Stromal cell of bone marrow (primary cell): Measurements from ENCODE around the gene NLGN4Y.

Experiments
- DNase-seq: peaks from one replicate; pipeline ENCODE4 v3.0.0-alpha.2; 2012; ENCODE audit warnings: low read depth

NLGN4Y gene

DNA sequence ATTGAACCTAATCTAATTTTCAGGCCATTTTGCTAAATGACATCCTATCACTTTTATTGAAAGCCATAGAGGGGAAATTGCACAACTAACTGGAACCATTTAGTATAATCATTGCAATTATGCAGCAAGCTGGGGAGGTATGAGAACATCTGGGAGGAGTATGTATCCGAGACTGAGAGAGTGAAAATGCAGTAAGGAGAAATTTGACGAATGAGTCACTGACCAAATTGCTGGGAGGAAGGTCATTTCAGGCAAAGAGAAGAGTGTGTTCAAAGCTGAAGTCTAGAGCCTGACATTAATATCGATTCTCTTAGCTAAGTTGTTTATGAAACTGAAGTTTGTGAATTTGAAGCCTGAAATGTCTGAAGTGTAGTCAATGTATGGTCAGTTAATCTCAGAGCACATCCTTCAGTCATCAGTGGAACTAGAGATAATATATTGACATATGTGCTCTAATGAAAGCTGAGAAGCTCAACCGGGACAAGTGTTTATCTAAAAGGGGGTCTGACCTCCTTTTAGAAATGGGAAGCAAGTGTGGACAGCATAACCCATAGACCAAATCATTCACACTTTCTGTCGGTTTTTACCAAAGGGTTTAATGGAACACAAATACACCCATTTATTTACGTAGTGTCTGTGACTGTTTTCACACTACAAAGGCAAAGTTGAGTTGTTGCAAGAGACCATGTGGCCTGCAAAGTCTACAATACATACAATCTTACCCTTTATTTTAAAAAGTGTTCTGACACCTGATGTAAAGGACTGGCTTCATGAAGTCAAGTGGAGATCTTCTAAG lies 120.0 kb downstream of the NLGN4Y start:
- peak; percentile 28 for DNase-seq

DNA sequence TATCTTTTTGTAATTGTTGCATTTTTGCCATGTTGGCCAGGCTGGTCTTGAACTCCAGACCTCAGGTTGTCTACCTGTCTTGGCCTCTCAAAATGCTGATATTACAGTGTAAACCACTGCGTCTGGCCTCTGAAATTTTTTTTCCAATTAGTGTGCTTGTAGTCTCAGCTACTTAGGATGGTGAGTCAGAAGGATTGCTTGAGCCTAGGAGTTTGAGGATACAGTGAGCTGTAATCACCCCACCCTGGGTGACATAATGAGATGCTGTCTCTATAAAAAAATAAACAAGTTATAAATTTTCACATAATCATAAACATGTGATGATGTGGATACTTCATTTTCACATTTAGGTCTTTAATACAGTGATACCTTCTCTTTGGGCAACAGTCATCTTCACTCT lies 154.9 kb downstream of the NLGN4Y start:
- no peak for DNase-seq

DNA sequence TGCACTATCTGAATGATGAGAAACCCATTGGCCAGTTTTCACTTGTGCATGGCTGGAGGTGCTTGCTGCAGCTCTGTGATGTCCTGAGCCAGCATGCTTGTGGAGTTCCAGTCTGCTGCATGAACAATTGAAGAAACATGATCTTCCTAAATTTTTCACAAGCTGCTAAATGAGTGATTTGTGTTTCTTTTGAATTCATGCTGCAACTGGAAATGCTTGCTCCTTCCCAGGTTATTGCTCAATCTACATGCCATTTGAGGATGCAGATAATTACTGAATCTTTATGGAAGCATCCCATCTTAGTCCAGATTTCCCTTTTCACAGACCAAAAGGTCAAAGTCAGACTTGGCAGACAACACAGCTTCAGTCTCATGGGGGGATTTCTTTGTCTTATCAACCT lies 170.2 kb downstream of the NLGN4Y start:
- no peak for DNase-seq

DNA sequence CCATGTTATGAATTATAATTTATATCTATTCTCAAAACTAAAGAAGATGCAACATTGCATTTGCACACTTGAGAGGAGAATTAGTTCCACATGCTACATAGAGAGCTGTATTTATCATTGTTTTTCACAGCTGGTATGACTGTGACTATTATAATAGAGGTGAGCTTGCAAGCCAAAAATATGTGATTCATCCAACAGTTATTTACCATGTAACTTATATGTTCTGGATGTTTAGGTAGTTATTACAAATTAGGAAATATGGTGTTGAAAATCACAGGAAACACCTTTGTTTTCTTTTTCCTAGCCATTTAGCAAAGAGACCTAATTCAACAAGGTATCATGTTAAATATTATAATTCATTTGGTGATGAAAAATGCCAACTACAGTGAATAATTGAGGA lies 183.8 kb downstream of the NLGN4Y start:
- DNase-seq: no peak

DNA sequence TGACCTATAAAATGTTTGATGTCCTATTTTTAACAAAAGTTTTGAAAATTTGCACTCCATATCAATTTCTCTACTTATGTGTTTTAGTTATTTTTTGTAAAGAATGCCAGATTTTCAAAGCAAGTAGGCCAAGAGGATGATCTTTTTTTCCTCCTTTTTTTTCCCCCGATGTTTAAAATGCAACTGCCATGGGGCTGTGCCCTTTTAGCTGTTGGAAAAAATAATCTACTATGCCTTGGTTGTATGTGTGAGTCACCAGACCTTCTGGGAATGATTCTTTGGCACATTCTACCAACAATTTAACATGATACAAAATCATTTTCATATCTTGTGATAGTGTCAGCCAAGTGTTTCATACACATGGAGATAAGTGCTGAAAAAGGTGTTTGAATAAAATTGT lies 217.3 kb downstream of the NLGN4Y start:
- DNase-seq: peak; percentile 5

DNA sequence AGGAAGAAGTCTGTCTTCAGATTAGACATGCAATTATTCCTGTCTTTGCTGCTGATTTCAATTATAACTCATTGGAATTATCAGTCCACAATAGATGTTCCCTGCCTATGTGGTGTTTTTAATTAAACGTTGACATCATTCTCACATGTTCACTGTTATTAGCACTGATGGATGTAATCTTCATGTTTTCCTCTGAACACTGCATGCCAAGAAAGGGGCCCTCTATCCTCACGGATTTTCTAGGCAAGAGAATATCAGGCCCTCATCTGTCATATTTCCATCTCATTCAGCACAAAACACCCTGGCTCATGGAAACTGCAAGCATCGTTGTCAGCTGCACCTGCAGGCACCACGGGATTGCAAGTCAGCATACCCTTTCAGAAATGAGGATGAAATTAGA lies 224.0 kb downstream of the NLGN4Y start:
- DNase-seq: no peak

DNA sequence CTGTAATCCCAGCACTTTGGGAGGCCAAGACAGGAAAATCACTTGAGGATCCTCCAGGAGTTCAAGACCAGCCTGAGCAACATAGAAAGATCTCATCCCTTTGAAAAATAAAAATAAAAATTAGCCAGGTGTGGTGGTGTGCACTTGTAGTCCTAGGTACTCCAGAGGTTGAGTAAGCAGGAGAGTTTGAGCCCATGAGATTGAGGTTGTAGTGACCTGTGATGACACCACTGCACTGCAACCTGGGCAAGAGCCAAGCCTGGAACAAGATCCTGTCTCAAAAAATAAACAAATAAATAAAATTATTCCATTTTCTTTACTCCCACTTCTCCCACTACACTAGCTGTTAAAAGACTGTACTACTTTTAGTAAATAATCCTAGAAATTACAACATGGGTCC lies 231.2 kb downstream of the NLGN4Y start:
- DNase-seq: no peak

DNA sequence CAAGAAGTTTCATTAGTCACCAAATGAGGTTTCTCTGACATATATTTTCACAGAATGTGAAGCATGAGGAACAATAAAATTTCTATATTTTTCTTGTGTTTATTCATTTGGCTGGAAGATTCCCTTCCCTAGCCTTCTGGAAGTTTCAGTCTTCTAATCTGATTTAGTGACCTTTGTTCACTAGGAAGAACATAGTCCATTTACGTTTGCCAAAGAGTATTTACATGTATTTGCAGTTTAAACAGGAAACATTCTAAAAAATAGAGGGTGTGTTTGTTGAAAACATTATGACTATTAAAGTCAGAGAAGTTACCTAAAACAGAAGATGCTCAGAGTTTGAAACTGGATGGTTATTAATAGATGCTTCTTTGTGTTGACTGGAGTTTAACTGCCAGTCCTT lies 238.6 kb downstream of the NLGN4Y start:
- DNase-seq: no peak

DNA sequence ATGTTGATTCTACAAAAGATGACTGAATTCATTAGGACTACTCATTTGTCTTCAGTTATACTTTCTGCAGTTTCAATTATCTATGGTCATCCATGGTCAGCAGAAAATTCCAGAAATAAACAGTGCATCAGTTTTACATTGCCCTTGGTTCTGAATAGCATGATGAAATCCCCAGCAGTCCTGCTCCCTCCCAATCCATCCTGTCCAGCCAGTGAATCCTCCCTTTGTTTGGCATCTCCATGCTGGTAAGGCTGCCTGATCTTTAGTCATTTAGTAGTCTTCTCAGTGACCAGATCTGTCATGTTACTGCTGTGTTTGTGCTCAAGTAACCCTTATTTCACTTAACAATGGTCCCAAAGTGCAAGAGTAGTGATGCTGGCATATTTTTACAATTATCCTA lies 239.3 kb downstream of the NLGN4Y start:
- DNase-seq: no peak

DNA sequence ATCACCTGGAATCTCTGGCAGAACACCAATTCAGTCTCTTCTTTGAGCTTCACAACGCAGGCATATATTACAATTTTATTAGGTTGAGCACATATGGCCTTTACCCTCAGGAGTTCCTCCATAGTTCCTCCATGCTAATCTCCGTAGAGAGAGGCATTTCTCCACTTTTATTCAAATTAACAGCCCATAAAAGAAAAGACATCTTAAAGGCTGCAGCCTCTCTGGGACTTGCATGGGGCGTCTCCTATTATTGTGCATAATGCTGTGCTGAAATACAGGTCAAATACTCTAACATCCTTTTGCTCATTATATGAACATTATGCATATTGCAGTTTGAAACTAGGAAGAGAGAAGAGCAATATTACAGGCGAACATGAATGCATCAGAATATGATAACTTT lies 253.9 kb downstream of the NLGN4Y start:
- DNase-seq: no peak

DNA sequence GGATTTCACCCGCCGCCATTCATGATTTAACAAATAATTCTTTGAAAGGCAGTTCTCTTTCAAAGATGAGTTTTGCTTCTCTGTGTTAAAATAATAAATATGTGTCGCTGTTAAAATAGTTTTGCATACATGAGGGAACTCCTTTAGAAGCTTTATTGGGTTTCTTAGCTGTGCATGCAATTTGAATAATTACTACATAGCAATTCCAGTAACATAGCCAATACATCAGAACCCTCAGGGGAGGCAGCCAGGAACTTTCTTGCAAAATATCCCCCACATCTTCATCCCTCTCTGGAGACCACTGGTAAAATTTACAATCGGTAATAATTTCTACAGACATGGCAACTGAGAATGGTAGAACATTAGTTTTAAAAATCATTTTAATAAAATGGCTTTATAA lies 268.8 kb downstream of the NLGN4Y start:
- no peak for DNase-seq

DNA sequence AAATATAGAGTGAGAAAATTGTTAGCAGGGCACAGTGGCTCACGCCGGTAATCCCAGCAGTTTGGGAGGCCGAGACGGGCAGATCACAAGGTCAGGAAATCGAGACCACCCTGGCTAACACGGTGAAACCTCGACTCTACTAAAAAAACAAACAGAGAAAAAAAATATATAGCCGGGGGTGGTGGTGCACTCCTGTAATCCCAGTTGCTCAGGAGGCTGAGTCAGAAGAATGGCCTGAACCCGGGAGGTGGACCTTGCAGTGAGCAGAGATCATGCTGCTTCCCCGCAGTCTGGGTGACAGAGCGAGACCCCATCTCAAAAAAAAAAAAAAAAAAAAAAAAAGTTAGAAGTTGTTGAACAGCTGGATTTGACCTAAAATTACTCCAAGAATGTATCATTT lies 269.3 kb downstream of the NLGN4Y start:
- DNase-seq: no peak

DNA sequence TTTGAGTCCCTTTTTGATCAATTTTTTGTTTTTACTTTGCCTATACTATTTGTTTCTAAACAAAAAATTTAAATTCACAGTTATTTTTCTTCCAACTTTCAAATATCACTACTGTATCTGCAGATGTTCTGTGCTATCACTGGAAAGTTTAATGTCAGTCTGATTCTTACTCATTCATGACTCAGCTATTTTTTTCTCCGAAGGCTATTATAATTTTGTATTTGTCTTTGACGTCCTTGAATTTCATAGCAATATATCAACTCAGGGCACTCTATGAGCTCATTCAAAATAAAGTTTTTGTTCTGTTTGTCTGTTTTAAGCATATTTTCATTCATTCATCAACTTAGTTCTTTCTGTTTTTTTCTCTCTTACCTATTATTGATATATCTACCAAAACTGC lies 273.7 kb downstream of the NLGN4Y start:
- DNase-seq: no peak

DNA sequence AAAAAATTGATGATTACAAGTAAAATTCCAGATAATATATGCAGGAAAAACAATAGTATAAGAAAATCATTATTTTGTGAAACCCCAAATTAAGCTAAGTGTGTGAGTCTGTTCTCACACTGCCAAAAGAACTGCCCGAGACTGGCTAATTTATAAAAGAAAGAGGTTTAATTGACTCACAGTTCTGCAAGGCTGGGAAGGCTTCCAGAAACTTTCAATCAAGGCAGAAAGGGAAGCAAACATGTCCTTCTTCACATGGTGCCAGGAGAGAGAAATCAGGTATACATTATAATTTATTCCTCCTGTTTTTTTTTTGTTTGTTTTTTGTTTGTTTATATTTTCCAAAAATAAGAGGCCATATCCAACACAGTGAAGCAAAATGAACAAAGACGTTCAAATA lies 276.8 kb downstream of the NLGN4Y start:
- DNase-seq: no peak

DNA sequence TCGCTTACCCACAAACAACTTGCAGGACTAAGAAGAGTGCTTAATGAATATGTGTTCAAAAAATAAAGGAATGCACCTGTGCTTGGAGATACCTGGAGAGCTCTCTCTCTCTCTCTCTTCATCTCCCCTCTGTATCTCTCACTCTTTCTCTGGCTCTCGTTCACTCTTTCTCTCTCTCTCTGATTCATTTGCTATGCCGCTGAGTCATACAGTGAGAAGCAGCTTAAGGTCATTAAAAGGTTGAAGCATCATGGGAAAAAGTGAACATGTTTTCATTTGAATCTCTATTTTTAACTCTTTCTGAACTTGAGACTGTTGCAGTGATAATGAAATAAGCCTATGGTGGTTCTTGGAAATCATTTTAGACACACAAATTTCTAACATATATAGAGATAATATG lies 277.8 kb downstream of the NLGN4Y start:
- no peak for DNase-seq

DNA sequence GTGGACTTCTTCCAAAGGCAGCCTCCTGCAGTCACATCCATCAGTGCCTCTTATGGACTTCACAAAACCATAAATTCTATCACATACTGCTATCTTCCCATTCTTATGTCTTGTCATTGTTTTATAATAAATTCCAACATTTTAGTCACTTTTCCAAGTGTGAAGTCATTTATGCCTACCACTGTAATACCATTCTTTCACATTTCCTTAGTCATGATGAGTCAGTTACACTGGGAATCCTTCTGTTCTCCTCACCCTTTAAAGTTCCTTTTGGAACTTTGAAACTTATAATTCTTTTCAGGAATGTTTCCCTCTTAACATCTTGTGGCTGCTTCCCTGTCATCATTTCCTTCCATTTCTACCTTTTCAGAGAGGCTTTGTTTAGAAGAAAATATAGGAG lies 279.7 kb downstream of the NLGN4Y start:
- DNase-seq: no peak

DNA sequence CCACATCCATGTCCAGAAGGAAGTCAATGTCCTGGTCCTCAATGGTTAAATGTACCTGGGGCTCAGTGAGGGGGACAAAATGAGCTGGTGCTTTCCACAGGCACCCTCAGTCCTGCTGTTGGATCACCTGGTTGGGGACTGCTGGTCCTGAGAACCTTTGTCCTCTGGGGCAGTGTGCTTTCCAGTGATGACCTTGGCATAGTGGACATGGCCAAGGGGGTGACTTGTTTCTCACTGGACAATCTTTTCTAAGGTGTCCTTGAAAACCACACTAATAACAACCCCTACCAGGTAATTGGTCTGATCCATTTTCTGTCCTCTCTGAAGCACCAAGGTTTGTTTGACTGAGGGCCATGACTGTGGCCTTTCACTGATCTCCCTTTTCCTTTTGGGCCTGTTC lies 294.1 kb downstream of the NLGN4Y start:
- DNase-seq: no peak

DNA sequence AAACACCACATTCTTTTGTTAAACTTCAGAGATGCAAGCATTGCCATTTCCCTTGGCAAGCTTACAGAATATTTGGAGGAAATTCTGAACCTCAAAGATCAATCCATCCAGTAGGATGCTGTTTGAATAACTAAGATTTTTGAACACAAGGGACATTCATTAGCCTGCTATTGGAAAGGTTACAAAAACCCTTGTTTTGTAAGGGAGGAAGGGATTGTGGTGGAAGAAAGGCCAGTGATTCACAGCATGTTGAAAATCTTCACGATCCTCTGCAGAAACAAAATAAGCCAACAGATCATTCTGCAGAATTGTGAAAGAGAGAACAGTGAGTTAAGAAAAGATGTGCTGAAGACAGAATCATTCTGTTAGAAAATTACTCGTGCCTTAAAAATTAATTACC lies 297.9 kb downstream of the NLGN4Y start:
- peak; percentile 36 for DNase-seq

DNA sequence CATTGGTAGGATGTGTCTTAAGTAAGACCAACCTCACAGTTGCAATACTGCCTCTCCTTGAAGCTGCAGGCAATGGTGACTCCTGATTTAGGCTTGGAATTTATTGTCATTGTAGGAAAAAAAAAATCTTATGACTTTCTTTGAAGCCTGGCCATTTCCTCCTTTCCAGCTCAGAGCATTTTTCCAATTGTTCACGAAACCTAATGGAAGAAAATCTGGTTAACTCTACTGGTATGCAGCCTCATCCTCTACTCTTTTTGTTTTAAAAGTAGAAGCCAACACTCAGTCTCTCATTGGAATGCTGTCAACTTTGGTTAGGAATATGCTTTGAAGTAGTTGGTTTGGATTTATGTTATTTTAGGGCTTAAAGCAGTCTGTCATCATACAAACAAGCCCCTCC lies 298.6 kb downstream of the NLGN4Y start:
- no peak for DNase-seq

DNA sequence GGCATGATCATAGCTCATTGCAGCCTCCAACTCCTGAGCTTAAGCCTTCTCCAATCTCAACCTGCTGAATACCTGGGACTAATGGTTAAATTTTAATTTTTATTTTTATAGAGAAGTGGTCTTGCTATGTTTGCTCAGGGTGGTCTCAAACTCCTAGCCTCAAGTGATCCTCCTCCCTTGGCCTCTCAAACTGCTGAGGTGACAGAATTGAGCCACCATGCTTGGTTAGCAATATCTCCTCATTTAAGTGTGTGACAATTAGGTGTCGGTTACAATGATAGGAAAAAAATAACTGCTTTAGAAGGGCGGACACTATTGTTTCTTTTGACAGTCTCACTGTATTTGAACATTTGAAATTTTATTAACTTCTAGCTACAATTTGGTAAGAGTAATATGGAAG lies 300.3 kb downstream of the NLGN4Y start:
- no peak for DNase-seq

DNA sequence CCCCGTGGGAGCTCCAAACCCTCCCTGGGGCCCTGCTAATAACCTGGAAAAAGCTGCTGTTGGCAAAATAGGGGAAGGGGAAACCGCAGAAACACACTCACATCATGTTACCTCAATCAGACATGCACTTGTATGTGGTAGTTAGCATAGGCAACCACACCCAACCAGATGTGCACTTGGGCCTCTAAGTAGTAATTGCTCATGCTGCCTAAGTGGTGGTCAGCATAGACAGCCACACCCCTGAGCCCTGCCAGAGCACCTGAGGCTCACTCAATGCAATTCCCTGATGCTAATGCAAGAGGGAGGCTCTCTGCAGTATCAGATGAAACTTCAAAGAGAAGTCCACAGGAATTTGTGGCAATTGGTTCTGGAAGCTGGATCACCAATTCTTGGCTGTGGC lies 301.4 kb downstream of the NLGN4Y start:
- no peak for DNase-seq

DNA sequence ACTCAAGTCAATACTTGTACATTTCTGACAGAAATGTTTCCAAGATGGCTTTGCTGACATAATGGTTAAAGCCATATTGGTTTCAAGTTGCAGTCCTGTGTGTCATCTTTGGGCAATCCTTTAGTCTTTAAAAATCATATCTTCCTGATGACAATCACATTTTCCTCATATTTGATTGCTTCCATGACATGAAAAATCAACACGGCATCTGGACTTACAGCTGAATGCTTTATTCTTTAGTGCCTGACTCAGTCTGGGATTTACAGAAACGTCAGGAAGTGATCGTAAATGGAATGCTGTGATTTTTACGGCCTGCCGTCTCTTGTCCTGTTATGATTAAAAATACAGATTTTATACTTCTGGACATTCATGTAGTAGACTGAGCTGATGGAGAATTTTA lies 304.2 kb downstream of the NLGN4Y start:
- no peak for DNase-seq

DNA sequence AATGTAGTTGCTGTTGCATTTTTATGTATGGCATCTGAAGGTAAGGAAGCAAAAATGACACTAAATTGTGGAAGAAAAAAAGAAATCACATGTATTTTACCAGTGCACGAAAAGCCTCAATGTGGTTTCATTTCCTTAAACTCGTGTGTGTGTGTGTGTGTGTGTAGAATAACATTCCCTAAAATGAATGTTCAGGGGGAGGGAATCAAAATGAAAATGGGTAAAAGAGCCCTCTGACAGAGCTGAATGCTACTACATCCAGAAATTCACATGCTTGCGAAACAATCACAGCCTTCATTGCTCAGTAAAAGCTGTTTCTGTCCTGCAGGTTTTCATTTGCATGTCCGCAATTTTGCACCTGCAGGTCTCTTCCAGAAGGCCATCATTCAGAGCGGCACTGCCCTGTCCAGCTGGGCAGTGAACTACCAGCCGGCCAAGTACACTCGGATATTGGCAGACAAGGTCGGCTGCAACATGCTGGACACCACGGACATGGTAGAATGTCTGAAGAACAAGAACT lies 305.1 kb downstream of the NLGN4Y start:
- DNase-seq: no peak
